Activated CD4-positive, CD25-positive, alpha-beta regulatory T cell treated with anti-CD3 and anti-CD28 coated beads, Interleukin-2, amount 50 U/mL, for 24 hours (primary cell): ENCODE measurements around the gene DNPH1.

Experiments used
- ATAC-seq, 2 donors: fragments of 150-1000 bp; cut with Tn5 transposase; one replicate each; pipeline ENCODE4 v1.10.0; 2021; ENCODE audit warnings: mild to moderate bottlenecking in 1 of 2, moderate library complexity in 1 of 2

Gene DNPH1

GRCh38 chr6:43207286-43207685, 22.0 kb downstream of the DNPH1 start:
- ATAC-seq = no peak

- ATAC-seq = no peak
These were observed 23.4 kb downstream of the DNPH1 start for GRCh38 chr6:43205849-43206248.

- ATAC-seq = no peak
These were observed 24.8 kb downstream of the DNPH1 start for GRCh38 chr6:43204271-43205105.

GRCh38 chr6:43203718-43204095, 25.6 kb downstream of the DNPH1 start:
- ATAC-seq = no peak

DNA sequence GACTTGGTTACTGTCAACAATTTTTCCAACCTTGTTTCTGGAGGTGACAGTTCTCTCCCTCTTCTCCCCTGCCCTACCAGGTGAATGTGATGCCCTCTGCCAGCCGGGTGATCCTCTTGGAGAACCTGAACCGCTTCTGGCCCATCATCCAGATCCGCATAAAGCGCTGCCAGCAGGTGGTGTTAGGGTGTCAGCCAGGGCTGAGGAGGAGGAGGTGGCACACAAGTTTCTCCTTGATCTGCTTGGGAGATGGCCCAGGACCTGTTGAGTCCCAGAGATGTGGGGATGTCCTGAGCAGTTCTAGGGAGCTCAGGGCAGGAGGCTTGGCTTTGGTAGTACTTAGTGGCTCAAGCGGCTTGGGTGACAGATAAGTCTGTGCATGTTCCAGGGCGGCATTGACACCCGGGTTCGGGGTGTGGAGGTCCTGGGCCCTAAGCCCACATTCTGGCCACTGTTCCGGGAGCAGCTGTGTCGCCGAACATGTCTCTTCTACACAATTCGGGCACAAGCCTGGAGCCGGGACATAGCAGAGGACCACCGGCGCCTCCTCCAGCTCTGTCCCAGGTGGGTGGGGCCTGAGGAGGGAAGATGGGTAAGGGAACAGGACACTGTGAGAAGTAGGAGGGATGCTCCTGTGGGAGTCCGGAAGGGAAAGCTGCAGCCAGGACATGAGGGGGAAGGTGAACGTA, 26.1 kb downstream of the DNPH1 start:
- ATAC-seq = no peak

DNA sequence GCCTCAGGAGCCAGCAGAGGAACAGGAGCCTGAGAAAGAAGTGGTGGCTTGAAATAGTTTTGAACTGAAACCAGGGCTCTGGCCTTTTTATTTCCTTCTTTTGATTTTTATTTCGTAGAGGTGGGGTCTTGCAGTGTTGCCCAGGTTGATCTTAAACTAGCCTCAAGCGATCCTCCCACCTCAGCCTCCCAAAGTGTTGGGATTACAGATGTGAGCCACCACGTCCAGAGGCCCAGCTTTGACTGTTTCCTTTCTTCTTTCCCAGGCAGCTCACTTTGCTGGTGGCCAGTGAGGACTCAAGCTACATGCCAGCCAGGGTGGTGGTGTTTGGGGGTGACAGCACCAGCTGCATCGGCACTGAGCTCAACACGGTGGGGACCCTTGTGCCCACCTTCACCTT, 26.8 kb downstream of the DNPH1 start:
- ATAC-seq = no peak

DNA sequence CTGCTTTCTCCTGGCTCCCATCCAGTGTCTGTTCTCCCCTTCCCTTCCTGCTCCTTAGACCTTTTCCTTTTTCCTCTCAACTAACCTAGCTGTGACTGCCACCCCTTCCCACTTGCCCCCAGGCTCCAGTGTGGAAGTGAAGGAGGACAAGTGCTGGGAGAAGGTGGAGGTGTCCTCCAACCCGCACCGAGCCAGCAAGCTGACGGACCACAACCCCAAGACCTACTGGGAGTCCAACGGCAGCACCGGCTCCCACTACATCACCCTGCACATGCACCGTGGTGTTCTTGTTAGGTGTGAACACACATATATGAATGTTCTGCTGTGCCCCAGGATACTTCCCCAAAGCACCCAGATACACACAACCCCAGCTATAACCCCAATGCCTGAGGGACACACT, 28.7 kb downstream of the DNPH1 start:
- no peak for ATAC-seq

DNA sequence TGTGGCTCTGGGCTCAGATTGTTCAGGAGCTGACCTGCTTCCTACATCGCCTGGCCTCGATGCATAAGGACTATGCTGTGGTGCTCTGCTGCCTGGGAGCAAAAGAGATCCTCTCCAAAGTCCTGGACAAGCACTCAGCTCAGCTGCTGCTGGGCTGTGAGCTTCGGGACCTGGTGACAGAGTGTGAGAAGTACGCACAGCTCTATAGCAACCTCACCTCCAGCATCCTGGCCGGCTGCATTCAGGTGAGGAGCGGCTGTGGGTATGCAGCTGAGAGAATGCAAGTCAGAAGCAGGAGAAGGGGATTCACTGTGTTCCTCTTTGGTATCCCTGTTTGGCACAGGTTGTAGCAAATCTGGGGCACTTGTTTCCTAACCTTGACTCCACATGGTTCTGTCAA, 29.4 kb downstream of the DNPH1 start:
- ATAC-seq = no peak

GRCh38 chr6:43196337-43196736, 32.9 kb downstream of the DNPH1 start:
- ATAC-seq = no peak

DNA sequence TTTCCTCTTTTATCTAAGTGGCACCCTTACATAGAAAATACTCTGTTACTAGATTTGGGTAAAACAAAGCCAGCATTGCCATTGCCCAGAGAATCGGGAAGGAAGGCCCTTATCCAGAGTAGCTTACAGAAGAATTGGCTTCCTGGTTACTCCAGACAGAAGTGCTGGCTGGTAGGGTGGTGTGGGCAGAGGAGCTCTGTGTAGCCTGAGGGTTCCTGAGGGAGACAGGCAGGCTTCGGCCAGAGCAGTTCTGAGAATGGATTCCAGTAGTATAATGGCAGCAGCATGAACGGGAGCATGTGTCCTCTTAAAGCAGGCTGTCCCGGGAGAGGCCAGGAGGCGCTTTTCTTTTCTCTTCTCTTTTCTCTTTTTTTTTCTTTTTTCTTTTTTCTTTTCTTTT, 35.4 kb downstream of the DNPH1 start:
- ATAC-seq = no peak

DNA sequence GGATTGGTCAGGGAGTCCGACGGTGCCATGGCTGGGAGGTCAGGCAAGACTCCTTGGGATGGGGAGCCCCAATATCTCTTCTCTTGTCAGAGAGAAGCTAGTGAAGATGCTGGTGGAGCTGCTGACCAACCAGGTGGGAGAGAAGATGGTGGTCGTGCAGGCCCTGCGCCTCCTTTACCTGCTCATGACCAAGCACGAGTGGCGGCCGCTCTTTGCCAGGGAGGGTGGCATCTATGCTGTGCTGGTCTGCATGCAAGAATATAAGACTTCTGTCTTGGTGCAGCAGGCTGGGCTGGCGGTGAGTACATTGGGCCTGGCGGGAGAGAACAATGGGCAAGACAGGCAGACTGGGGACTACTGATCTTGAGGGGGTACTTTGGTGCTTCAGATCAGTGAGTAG, 36.4 kb downstream of the DNPH1 start:
- ATAC-seq = no peak

DNA sequence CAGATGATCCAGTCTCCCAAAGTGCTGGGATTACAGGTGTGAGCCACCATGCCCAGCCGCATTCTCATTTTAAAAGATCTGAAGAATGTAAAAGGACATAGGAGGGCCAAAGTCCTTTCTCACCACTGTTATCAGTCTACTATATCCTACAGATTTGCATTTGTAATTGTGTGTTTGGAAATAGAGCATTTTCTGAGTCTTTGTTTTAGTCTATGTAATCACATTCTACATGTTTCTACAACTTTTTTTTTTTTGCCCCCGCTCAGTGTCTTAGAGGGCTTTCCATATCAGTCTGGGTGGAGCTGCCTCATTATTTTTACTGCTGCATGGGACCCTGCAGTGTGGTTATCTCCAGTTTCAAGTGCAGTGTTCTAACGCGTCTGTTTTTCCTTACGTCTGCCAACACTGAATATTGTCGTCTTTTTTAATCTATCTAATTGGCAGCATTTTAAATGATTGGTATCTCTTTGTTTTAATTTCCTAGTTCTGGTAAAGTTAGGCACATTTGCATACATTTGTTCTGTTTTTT, 39.4 kb downstream of the DNPH1 start:
- ATAC-seq = no peak

GRCh38 chr6:43188426-43188825, 40.9 kb downstream of the DNPH1 start:
- no peak for ATAC-seq

GRCh38 chr6:43187821-43188220, 41.5 kb downstream of the DNPH1 start:
- ATAC-seq = no peak

DNA sequence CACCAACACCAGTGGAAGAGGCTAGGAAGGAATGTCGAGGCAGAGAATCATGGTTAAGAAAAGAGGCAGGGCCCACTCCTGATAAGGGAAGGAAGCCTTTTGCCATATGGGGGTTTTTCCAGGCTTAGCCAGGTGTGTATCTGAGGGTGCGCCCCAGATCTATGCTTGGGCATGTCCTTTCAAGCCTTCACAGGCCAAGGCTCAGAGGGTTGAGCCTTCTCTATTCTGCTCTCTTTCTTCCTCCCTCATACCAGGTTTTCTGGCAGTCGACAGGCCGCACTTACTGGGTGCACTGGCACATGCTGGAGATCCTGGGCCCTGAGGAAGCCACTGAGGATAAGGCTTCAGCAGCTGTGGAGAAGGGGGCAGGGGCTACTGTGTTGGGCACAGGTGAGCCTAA, 42.6 kb downstream of the DNPH1 start:
- ATAC-seq = no peak

DNA sequence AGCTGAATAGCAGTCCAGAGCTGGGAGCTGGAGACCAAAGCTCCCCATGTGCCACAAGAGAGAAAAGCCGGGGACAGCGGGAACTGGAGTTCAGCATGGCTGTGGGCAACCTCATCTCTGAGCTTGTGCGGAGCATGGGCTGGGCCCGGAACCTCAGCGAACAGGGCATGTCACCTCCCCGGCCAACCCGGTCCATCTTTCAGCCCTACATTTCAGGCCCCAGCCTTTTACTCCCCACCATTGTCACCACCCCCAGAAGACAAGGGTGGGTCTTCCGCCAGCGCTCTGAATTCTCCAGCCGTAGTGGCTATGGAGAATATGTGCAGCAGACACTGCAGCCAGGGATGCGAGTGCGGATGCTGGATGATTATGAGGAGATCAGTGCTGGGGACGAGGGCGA, 43.3 kb downstream of the DNPH1 start:
- ATAC-seq = no peak

DNA sequence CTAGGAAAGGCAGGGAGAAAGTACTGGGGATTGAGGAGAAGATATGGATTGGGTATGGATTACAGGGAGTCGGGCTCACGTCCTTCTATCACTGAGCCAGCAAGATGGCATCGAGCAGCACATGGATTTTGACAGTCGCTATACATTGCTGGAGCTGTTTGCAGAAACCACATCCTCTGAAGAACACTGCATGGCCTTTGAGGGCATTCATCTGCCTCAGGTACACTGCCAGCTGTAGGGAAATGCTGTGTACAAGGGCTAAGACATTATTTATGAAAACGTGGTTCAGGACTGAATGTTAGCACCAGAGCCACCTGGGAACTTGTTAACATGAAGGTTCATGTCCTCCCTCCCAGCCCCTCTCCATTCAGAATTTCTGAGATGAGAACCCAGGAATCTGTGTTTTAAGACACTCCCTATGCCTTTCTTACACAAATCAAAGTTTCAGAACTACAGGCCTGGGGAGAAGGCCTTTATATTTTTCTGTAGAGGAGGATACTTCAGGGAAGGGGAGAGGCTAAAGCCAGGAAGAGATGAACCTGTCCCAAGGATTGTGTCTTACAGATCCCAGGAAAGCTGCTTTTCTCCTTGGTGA, 43.8 kb downstream of the DNPH1 start:
- ATAC-seq = no peak

DNA sequence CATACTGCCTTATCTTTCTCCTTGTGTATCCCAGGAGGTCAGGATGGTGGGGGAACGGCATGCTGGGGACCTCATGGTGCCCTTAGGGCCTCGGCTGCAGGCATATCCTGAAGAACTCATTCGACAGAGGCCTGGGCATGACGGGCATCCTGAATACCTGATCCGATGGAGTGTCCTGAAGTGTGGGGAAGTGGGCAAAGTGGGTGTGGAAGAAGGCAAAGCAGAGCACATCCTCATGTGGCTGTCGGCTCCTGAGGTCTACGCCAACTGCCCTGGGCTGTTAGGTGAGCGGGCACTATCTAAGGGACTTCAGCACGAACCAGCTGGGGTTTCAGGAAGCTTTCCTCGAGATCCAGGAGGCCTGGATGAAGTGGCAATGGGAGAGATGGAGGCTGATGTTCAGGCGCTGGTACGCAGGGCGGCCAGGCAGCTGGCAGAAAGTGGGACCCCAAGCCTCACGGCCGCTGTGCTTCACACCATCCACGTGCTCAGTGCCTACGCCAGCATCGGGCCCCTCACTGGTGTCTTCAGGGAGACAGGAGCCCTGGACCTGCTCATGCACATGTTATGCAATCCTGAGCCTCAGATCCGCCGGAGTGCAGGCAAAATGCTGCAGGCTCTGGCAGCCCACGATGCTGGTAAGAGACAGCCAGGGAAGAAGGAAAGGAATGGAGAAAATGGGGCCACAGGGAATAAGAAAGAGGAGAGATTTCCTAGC, 44.9 kb downstream of the DNPH1 start:
- ATAC-seq = no peak

- ATAC-seq = no peak
These were observed 45.8 kb downstream of the DNPH1 start for GRCh38 chr6:43183441-43183840.

DNA sequence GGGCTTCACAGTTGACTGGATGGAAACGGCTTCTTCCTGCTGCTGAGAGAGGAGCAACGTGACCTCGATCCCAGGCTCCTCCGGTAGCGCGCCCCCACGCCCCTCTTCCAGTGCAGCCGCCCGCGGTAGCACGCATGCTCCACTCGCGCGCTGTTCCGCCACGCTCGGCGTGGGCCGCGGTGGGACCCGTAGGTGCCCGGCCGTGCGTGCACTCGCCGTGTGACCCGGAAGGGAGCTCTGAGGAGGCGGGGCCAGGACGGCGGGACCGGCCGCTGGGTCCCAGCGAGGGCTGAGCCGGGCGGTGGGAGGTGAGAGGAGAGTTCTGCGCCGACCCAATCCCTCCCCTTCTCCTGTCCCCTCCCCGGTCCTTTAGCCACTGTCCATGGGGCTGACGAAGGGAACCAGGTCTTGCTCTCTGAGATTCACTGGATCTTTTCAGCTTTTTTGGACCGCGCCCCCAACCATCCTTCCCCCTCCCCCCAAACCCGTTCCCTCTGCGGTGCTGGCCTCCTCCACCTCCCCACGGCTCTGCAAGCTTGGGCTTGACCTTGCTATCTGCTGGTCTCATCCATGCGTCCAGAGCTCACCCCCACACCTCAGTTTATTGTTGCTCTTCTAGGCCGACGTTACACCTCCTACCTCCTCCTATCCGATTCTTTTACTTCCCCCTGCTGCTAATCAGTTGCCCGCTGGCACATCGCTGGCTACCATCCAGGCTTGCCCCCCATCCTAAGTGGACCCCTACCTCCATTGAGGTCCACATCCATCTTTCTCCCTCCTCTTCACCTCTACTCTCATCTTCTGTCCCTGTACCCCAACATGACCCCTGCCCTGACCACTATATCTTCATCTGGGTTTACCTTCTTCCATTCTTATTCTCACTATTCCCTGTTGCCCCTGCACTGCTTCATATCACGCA, 47.1 kb downstream of the DNPH1 start, which contains the start of gene CUL9:
CUL9 (plus strand) TSS at position 255 of the 919 bp plus-strand sequence. CDS start 2,115 bp downstream, outside the sequence.
- ATAC-seq = peak; percentile 97

GRCh38 chr6:43181621-43181941, 47.7 kb downstream of the DNPH1 start:
- ATAC-seq = no peak

GRCh38 chr6:43180985-43181384, 48.3 kb downstream of the DNPH1 start:
- ATAC-seq = no peak
